ENCODE results near the gene PLEKHH1. TPM values are rescaled to one million over a fixed set of nuclear protein-coding genes. Genes with fewer than 3 reads are reported as not detected.

PLEKHH1 gene
- total and polyA plus RNA-seq, 9 of the 15 experiments (the other 6 are each of a cell fraction or from before 2014, with no cell fraction given): 0.76 to 5.9 (median 2.9) TPM

DNA sequence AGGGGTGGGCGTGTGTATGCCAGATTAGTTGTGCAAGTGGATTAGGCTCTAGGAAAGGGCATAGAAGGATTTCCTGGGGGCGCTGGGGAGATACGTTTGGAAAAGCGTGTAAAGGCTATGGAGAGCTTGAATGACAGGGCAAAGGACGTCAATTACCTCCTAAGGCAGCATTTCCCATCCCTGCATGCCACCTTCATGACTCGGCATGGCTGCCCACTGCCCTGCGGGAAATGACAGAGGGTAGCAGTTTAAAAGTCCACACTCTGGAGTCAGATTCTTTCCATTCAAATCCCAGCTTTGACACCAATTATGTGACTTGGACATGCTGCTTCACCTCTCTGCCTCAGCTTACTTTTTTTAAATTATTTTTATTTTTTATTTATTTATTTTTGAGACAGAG lies 29.8 kb upstream of the PLEKHH1 start:
- ATAC-seq (no peak), DNase-seq (ENCODE audit: extremely low read depth in 1 of 4, low spot score in 3 of 4) (no peak), FAIRE-seq (no peak)
- no peaks in the 10 kb centered on the region for H3K9me1 ChIP-seq (ENCODE audit: control insufficient read depth, insufficient read depth, low read length)
- ChIA-PET CTCF (ENCODE audit: low intra/inter-chr PET ratio) (no interaction called here), POLR2A (interaction anchor here (0.6 kb wide), 1 partner anchor 11 kb away, joined by 3 read pairs; no protein-coding TSS in a partner anchor)
- intact Hi-C loops (cut with micrococcal nuclease) (no loop called here), in situ Hi-C loops (cut with MboI) (no loop called here)
- TF ChIP-seq NR1H2 (CRISPR knock-in tag; IDR thresholded peaks at IDR 0.05) (no peak), BDP1 (IDR thresholded peaks at IDR 0.05; ENCODE audit: insufficient read depth, insufficient read length) (no peak), POLR2AphosphoS5 (IDR thresholded peaks at IDR 0.05; ENCODE audit: control insufficient read depth, insufficient read depth, low read depth, low read length) (no peak), HNRNPH1 (optimal IDR thresholded peaks at IDR 0.05; ENCODE audit: low read depth, low read length) (no peak), ZC3H8 (IDR thresholded peaks at IDR 0.05) (no peak), BRD9 (IDR thresholded peaks at IDR 0.05; ENCODE audit: low read depth, partially characterized antibody) (no peak), ETV6 (IDR thresholded peaks at IDR 0.05; ENCODE audit: borderline replicate concordance in 1 of 2, low read depth in 2 of 2, low read length in 1 of 2) (no peak), ETV6 (CRISPR knock-in tag; IDR thresholded peaks at IDR 0.05; ENCODE audit: borderline replicate concordance) (no peak), ZKSCAN8 (CRISPR knock-in tag; IDR thresholded peaks at IDR 0.05) (no peak), SAFB2 (IDR thresholded peaks at IDR 0.05; ENCODE audit: borderline replicate concordance, low read depth, low read length, severe bottlenecking) (no peak)
- TF ChIP-seq, protein P1, sequence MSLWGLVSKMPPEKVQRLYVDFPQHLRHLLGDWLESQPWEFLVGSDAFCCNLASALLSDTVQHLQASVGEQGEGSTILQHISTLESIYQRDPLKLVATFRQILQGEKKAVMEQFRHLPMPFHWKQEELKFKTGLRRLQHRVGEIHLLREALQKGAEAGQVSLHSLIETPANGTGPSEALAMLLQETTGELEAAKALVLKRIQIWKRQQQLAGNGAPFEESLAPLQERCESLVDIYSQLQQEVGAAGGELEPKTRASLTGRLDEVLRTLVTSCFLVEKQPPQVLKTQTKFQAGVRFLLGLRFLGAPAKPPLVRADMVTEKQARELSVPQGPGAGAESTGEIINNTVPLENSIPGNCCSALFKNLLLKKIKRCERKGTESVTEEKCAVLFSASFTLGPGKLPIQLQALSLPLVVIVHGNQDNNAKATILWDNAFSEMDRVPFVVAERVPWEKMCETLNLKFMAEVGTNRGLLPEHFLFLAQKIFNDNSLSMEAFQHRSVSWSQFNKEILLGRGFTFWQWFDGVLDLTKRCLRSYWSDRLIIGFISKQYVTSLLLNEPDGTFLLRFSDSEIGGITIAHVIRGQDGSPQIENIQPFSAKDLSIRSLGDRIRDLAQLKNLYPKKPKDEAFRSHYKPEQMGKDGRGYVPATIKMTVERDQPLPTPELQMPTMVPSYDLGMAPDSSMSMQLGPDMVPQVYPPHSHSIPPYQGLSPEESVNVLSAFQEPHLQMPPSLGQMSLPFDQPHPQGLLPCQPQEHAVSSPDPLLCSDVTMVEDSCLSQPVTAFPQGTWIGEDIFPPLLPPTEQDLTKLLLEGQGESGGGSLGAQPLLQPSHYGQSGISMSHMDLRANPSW (CRISPR knock-in tag; IDR thresholded peaks at IDR 0.05): no peak
- TF ChIP-seq, protein P2, sequence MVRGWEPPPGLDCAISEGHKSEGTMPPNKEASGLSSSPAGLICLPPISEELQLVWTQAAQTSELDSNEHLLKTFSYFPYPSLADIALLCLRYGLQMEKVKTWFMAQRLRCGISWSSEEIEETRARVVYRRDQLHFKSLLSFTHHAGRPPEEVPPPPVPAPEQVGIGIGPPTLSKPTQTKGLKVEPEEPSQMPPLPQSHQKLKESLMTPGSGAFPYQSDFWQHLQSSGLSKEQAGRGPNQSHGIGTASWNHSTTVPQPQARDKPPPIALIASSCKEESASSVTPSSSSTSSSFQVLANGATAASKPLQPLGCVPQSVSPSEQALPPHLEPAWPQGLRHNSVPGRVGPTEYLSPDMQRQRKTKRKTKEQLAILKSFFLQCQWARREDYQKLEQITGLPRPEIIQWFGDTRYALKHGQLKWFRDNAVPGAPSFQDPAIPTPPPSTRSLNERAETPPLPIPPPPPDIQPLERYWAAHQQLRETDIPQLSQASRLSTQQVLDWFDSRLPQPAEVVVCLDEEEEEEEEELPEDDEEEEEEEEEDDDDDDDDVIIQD (CRISPR knock-in tag; IDR thresholded peaks at IDR 0.05): no peak
- H3K4me2 ChIP-seq (ENCODE audit: insufficient read depth, low read length): no peak overlapping the region
- no peak overlapping the region for H3K27ac ChIP-seq (ENCODE audit: extremely low read depth, low read depth, low read length)
- H3K9me3 ChIP-seq (replicated peaks; ENCODE audit: control insufficient read depth, insufficient read depth, low read depth, low read length): no peaks in the 10 kb centered on the region
- no peak overlapping the region for H3K4me3 ChIP-seq
- peaks cover 2 to 26% of the 10 kb centered on the region in 2 experiments; a peak in 2 of 5 replicates for H3K27me3 ChIP-seq (ENCODE audit: control insufficient read depth in 2 of 2, insufficient read depth in 2 of 2, low read length in 2 of 2)
- no peak overlapping the region for H2AFZ ChIP-seq (ENCODE audit: low read depth, low read length)
- H3K9ac ChIP-seq (ENCODE audit: insufficient read depth in 1 of 2, low read depth in 2 of 2, low read length in 2 of 2): no peak overlapping the region
- H3K79me2 ChIP-seq (ENCODE audit: control insufficient read depth, insufficient read depth, low read length): no peaks in the 10 kb centered on the region
- H3K4me1 ChIP-seq (replicated peaks in 1 of 2; ENCODE audit: control insufficient read depth in 2 of 2, insufficient read depth in 2 of 2, low read length in 2 of 2): no peaks in the 10 kb centered on the region
- H4K20me1 ChIP-seq (replicated peaks; ENCODE audit: control insufficient read depth, insufficient read depth, low read length): no peaks in the 10 kb centered on the region
- WGBS (ENCODE audit: insufficient coverage, low coverage, missing lambda C conversion rate): 1% methylated on average over 7 of the region's 7 CpGs
- BruUV-seq (replicated peaks): no TSS peak
- no peaks in the 10 kb centered on the region for H3K36me3 ChIP-seq (ENCODE audit: control insufficient read depth, insufficient read depth, low read length)

All from K562 (cell line).